KMS-11 (cell line): ENCODE data around the gene HCN4.

Source experiments
- H2AFZ ChIP-seq: fragments of 200-600 bp; sonication (generic); 2 replicates; pipeline ENCODE4 v1.6.1; 2016; ENCODE audit warnings: antibody characterized with exemption, mixed run types, low read depth
- H3K27ac ChIP-seq: fragments of 200-600 bp; sonication (generic); 2 replicates; pipeline ENCODE4 v1.6.1; 2016; ENCODE audit warnings: mild to moderate bottlenecking, mixed run types
- H3K27me3 ChIP-seq: fragments of 200-600 bp; sonication (generic); 2 replicates; pipeline ENCODE4 v1.6.1; 2017; ENCODE audit warnings: mild to moderate bottlenecking, low read depth, mixed run types, moderate library complexity; ENCODE audit not compliant: insufficient read depth
- H3K36me3 ChIP-seq: fragments of 200-600 bp; sonication (generic); 2 replicates; pipeline ENCODE4 v1.6.1; 2017; ENCODE audit warnings: mild to moderate bottlenecking, mixed run types; ENCODE audit not compliant: insufficient read depth
- H3K4me1 ChIP-seq: fragments of 200-600 bp; sonication (generic); 2 replicates; pipeline ENCODE4 v1.6.1; 2016; ENCODE audit warnings: mild to moderate bottlenecking, low read depth, mixed run types; ENCODE audit not compliant: poor library complexity, severe bottlenecking
- H3K4me2 ChIP-seq: fragments of 200-600 bp; sonication (generic); 2 replicates; pipeline ENCODE4 v1.7.0; 2016; ENCODE audit warnings: mild to moderate bottlenecking, mixed run types
- H3K4me3 ChIP-seq: fragments of 200-600 bp; sonication (generic); IDR thresholded peaks from 2 replicates; pipeline ENCODE4 v1.6.1; 2017; ENCODE audit warnings: low read depth, low read length, mixed read lengths; ENCODE audit not compliant: insufficient read depth
- H3K79me2 ChIP-seq: fragments of 200-600 bp; sonication (generic); 2 replicates; pipeline ENCODE4 v1.6.1; 2016; ENCODE audit warnings: low read depth, mixed run types; ENCODE audit not compliant: insufficient read depth
- H3K9ac ChIP-seq: fragments of 200-600 bp; sonication (generic); 2 replicates; pipeline ENCODE4 v1.6.1; 2016; ENCODE audit warnings: mild to moderate bottlenecking, mixed run types
- H4K20me1 ChIP-seq: fragments of 200-600 bp; sonication (generic); 2 replicates; pipeline ENCODE4 v1.6.1; 2016; ENCODE audit warnings: mild to moderate bottlenecking, mixed run types; ENCODE audit not compliant: insufficient read depth
- TF ChIP-seq, protein P1 (sequence below): fragments of 200-600 bp; sonication (generic); conservative IDR thresholded peaks from 2 replicates; pipeline ENCODE4 v1.6.1; 2017; ENCODE audit warnings: low read depth, mild to moderate bottlenecking, antibody characterized with exemption, low read length, moderate library complexity, mixed read lengths

HCN4 gene

DNA sequence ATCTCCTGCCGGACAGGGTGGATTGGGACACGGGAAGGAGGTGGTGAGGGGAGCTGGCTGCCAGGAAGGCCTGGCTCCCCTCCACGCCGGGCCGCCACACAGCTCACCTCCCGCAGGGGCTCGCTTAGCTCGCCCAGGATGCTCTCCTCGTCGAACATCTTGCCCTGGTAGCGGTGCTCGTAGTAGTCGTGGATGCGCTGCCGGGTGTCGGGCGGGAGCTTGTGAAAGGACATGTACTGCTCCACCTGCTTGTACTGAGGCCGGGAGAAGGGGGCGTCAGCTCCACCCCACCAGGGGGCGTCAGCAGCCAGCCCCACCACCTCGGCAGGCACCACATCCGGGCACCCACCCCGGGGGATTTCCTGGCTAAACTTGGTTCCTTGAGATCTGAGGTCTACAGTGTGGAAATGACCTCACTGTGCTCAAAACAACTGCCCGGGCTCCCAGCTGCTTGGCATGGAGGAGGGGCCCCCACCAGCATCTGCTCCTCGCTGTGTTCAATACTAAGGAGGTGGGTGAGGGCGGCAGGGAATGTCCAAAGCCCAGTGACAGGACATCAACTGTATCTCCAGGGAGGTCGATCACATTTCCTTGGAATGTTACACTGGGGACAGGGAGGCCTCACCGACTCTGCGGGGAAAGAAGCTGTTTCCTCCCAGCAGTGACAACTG, 43.4 kb downstream of the HCN4 start:
- Histone ChIP-seq H4K20me1 (no peaks in the 10 kb centered on the region), H3K36me3 (no peaks in the 10 kb centered on the region), H3K27me3 (no peaks in the 10 kb centered on the region; the same call in 1 of the 2 replicates), H3K4me2 (no peak overlapping the region), H2AFZ (no peak overlapping the region), H3K79me2 (no peaks in the 10 kb centered on the region), H3K4me3 (no peak overlapping the region), H3K9ac (no peak overlapping the region), H3K27ac (no peak overlapping the region), H3K4me1 (no peaks in the 10 kb centered on the region)
- TF ChIP-seq, protein P1, sequence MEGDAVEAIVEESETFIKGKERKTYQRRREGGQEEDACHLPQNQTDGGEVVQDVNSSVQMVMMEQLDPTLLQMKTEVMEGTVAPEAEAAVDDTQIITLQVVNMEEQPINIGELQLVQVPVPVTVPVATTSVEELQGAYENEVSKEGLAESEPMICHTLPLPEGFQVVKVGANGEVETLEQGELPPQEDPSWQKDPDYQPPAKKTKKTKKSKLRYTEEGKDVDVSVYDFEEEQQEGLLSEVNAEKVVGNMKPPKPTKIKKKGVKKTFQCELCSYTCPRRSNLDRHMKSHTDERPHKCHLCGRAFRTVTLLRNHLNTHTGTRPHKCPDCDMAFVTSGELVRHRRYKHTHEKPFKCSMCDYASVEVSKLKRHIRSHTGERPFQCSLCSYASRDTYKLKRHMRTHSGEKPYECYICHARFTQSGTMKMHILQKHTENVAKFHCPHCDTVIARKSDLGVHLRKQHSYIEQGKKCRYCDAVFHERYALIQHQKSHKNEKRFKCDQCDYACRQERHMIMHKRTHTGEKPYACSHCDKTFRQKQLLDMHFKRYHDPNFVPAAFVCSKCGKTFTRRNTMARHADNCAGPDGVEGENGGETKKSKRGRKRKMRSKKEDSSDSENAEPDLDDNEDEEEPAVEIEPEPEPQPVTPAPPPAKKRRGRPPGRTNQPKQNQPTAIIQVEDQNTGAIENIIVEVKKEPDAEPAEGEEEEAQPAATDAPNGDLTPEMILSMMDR, result no peak

DNA sequence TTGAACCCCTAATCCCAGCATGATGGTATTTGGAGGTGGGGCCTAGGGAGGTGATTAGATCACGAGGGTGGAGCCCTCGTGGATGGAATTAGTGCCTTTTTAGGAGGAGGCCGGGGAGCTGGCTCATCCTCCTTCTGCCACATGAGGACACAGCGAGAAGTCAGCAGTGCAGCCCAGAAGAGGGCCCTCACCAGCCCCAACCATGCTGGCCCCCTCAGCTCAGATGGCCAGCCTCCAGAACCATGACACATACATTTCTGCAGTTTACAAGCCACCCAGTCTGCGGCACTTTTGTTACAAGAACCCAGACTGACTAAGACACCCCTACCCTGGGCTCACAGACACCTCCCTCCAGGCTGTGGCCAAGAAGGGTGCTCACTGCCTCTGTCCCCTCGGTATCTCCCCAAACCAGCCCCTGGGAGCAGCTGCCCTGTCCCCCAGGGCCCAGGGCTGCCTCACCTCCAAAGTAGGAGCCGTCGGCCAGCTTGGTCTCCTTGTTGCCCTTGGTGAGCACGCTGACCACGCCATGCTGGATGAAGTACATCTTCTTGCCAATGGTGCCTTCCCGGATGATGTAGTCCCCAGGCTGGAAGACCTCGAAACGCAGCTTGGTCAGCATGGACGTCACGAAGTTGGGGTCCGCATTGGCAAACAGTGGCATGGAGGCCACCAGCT, 44.1 kb downstream of the HCN4 start:
- Histone ChIP-seq H3K9ac (no peak overlapping the region), H3K36me3 (no peaks in the 10 kb centered on the region), H3K4me2 (no peak overlapping the region), H2AFZ (no peak overlapping the region), H3K4me1 (no peaks in the 10 kb centered on the region), H4K20me1 (no peaks in the 10 kb centered on the region), H3K4me3 (no peak overlapping the region), H3K27ac (no peak overlapping the region), H3K27me3 (no peaks in the 10 kb centered on the region; the same call in 1 of the 2 replicates), H3K79me2 (no peaks in the 10 kb centered on the region)
- TF ChIP-seq, protein P1, result no peak

DNA sequence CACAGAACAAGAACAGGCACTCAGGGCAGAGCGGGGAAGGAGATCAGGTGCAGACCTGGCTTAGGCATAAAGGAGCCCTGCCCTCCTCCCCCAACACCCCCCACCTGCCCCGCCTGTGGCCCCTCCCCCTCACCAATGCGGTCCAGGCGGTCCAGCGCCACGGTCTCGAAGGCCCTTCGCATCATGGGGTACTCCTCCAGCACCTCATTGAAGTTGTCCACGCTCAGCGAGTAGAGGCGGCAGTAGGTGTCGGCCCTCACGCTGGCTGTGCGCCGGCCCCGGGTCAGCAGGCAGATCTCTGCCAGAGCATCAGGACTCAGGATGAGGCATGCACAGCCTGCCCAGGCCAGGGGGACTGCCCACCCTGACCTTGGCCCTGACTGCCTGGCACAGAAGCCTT, 44.8 kb downstream of the HCN4 start:
- no peaks in the 10 kb centered on the region; the same call in 1 of the 2 replicates for H3K27me3 ChIP-seq
- no peak overlapping the region for H3K9ac ChIP-seq
- TF ChIP-seq, protein P1, result no peak
- no peak overlapping the region for H2AFZ ChIP-seq
- H3K36me3 ChIP-seq, result no peaks in the 10 kb centered on the region
- no peaks in the 10 kb centered on the region for H3K4me1 ChIP-seq
- no peaks in the 10 kb centered on the region for H3K79me2 ChIP-seq
- H3K4me2 ChIP-seq, result no peak overlapping the region
- no peak overlapping the region for H3K27ac ChIP-seq
- no peaks in the 10 kb centered on the region for H4K20me1 ChIP-seq
- H3K4me3 ChIP-seq, result no peak overlapping the region

DNA sequence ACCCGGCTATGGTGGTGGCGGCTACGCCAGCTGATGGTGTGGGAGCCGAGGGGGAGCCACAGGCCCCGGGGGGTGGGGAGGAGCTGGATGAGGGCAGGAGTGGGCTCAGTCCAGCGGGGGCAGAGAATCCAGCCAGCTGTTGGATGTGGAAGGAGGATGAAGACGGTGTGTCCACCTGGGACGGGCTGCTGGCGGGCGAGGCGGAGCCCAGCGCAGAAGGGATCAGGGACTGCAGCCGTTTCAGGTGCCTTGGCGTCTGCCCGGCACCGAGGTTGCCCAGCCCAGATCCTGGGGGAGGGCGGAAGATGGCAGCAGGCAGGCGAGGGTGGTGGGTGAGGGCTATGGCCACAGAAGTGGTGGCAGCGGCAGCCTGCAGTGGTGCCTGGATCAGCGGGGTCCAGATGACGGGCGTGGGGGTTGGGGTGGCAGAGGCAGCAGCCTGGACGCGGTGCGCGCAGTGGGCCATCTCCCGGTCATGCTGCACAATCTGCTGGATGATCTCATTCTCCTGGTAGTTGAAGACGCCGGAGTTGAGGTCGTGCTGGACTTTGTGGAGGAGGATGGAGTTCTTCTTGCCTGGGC, 45.3 kb downstream of the HCN4 start:
- Histone ChIP-seq H3K4me2 (no peak overlapping the region), H3K79me2 (no peaks in the 10 kb centered on the region), H3K4me1 (no peaks in the 10 kb centered on the region), H3K36me3 (no peaks in the 10 kb centered on the region), H4K20me1 (no peaks in the 10 kb centered on the region), H3K9ac (no peak overlapping the region), H3K4me3 (no peak overlapping the region), H3K27ac (no peak overlapping the region), H3K27me3 (no peaks in the 10 kb centered on the region; the same call in 1 of the 2 replicates), H2AFZ (no peak overlapping the region)
- TF ChIP-seq, protein P1, result no peak
